Measurements from ENCODE around the gene MTHFD2. TPM values are rescaled to one million over a fixed set of nuclear protein-coding genes. Genes with fewer than 3 reads are reported as not detected.

The MTHFD2 gene
- total RNA-seq, 1 donor from 2014 or later, result 365 TPM

DNA sequence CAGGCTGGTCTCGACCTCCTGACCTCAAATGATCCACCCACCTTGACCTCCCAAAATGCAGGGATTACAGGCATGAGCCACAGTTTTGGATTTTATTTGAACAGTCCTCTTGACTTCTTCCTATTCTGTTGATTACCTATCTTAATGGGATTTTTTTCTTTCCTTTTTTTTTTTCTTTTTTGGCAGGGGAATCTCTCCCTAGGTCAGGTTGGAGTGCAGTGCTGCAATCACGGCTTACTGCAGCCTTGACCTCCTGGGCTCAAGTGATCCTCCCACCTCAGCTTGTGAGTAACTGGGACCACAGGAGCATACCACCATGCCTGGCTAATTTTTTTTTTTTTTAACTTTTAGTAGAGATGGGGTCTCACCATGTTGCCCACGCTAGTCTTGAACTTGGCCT is 2.8 kb downstream of the MTHFD2 start:
- H3K36me3 ChIP-seq (ENCODE audit: insufficient read depth, low read length), result no peaks in the 10 kb centered on the region
- peak overlapping the region; percentile 95 for H3K4me3 Mint-ChIP-seq (ENCODE audit: unreplicated experiment)
- H3K27ac Mint-ChIP-seq (ENCODE audit: unreplicated experiment), result no peak overlapping the region
- H3K36me3 Mint-ChIP-seq (ENCODE audit: low read depth, unreplicated experiment), result peaks cover 11% of the 10 kb centered on the region
- H3K9ac ChIP-seq (ENCODE audit: low read length), result no peak overlapping the region
- no peak for TF ChIP-seq EZH2 (IDR thresholded peaks at IDR 0.05; ENCODE audit: insufficient read depth, low read length)
- TF ChIP-seq, protein P1, sequence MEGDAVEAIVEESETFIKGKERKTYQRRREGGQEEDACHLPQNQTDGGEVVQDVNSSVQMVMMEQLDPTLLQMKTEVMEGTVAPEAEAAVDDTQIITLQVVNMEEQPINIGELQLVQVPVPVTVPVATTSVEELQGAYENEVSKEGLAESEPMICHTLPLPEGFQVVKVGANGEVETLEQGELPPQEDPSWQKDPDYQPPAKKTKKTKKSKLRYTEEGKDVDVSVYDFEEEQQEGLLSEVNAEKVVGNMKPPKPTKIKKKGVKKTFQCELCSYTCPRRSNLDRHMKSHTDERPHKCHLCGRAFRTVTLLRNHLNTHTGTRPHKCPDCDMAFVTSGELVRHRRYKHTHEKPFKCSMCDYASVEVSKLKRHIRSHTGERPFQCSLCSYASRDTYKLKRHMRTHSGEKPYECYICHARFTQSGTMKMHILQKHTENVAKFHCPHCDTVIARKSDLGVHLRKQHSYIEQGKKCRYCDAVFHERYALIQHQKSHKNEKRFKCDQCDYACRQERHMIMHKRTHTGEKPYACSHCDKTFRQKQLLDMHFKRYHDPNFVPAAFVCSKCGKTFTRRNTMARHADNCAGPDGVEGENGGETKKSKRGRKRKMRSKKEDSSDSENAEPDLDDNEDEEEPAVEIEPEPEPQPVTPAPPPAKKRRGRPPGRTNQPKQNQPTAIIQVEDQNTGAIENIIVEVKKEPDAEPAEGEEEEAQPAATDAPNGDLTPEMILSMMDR (IDR thresholded peaks at IDR 0.05; ENCODE audit: insufficient read depth, low read depth, low read length), result no peak
- no peaks in the 10 kb centered on the region for H3K27me3 Mint-ChIP-seq (ENCODE audit: low read depth, unreplicated experiment)
- H3K27ac ChIP-seq (ENCODE audit: low read depth, low read length), result no peak overlapping the region
- H3K4me2 ChIP-seq (ENCODE audit: low read length), result peak overlapping the region; percentile 83
- peaks cover 65% of the 10 kb centered on the region for H4K20me1 ChIP-seq (ENCODE audit: insufficient read depth, low read length)
- H3K4me1 ChIP-seq (ENCODE audit: insufficient read depth, low read length), result peaks cover 11% of the 10 kb centered on the region
- FAIRE-seq (no peak), DNase-seq (ENCODE audit: low read depth) (no peak)
- no peak overlapping the region for H3K4me3 ChIP-seq (ENCODE audit: insufficient read depth, low read depth, low read length)
- no peaks in the 10 kb centered on the region for H3K9me3 ChIP-seq (ENCODE audit: insufficient read depth, low read depth, low read length)
- H3K79me2 ChIP-seq (ENCODE audit: insufficient read depth, low read length), result peaks cover 77% of the 10 kb centered on the region
- no peaks in the 10 kb centered on the region for H3K9me3 Mint-ChIP-seq (ENCODE audit: unreplicated experiment)
- H3K4me1 Mint-ChIP-seq (ENCODE audit: low read depth, unreplicated experiment), result peaks cover 21% of the 10 kb centered on the region
- no peaks in the 10 kb centered on the region for H3K27me3 ChIP-seq (ENCODE audit: insufficient read depth, low read length)
- no peak overlapping the region for H2AFZ ChIP-seq (ENCODE audit: low read depth, low read length)

DNA sequence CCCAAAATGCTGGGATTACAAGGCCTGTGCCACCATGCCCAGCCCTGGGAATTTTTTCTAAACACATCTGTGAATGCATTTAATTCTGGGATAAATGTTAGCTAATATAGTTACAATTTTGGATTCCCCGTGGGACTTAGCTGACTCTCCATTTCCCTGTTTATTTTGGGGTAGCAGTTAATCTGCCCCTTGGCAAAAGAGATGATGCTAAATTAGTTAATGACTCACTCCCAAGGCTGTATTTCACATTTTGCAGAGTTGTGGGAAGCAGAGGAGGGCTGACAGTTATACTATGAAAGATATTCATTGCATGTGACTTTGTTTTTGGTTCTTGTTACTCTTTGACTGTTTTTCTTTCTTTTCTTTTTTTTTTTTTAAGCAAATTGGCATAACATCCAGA is 3.2 kb downstream of the MTHFD2 start:
- Histone ChIP-seq H3K9ac (ENCODE audit: low read length) (no peak overlapping the region), H3K4me2 (ENCODE audit: low read length) (peak overlapping the region; percentile 6), H3K4me1 (ENCODE audit: insufficient read depth, low read length) (peaks cover 11% of the 10 kb centered on the region), H2AFZ (ENCODE audit: low read depth, low read length) (no peak overlapping the region), H3K4me3 (ENCODE audit: insufficient read depth, low read depth, low read length) (no peak overlapping the region), H3K36me3 (ENCODE audit: insufficient read depth, low read length) (no peaks in the 10 kb centered on the region), H3K9me3 (ENCODE audit: insufficient read depth, low read depth, low read length) (no peaks in the 10 kb centered on the region), H3K79me2 (ENCODE audit: insufficient read depth, low read length) (peaks cover 81% of the 10 kb centered on the region), H3K27ac (ENCODE audit: low read depth, low read length) (no peak overlapping the region), H3K27me3 (ENCODE audit: insufficient read depth, low read length) (no peaks in the 10 kb centered on the region), H4K20me1 (ENCODE audit: insufficient read depth, low read length) (peaks cover 69% of the 10 kb centered on the region)
- Mint-ChIP-seq H3K36me3 (ENCODE audit: low read depth, unreplicated experiment) (peaks cover 12% of the 10 kb centered on the region), H3K9me3 (ENCODE audit: unreplicated experiment) (no peaks in the 10 kb centered on the region), H3K27ac (ENCODE audit: unreplicated experiment) (no peak overlapping the region), H3K27me3 (ENCODE audit: low read depth, unreplicated experiment) (no peaks in the 10 kb centered on the region), H3K4me1 (ENCODE audit: low read depth, unreplicated experiment) (peaks cover 25% of the 10 kb centered on the region), H3K4me3 (ENCODE audit: unreplicated experiment) (peak overlapping the region; percentile 95)
- peak; percentile 20 for DNase-seq (ENCODE audit: low read depth)
- TF ChIP-seq EZH2 (IDR thresholded peaks at IDR 0.05; ENCODE audit: insufficient read depth, low read length), result no peak
- TF ChIP-seq, protein P1 (IDR thresholded peaks at IDR 0.05; ENCODE audit: insufficient read depth, low read depth, low read length), result no peak
- FAIRE-seq, result no peak

GRCh38 chr2:74204436-74204835 is 6.0 kb downstream of the MTHFD2 start:
- H3K4me1 Mint-ChIP-seq (ENCODE audit: low read depth, unreplicated experiment), result peaks cover 38% of the 10 kb centered on the region
- no peak overlapping the region for H3K4me3 ChIP-seq (ENCODE audit: insufficient read depth, low read depth, low read length)
- H3K27ac Mint-ChIP-seq (ENCODE audit: unreplicated experiment), result no peak overlapping the region
- FAIRE-seq (no peak), DNase-seq (ENCODE audit: low read depth) (no peak)
- no peaks in the 10 kb centered on the region for H3K9me3 Mint-ChIP-seq (ENCODE audit: unreplicated experiment)
- peaks cover 7% of the 10 kb centered on the region for H3K4me1 ChIP-seq (ENCODE audit: insufficient read depth, low read length)
- TF ChIP-seq, protein P1 (IDR thresholded peaks at IDR 0.05; ENCODE audit: insufficient read depth, low read depth, low read length), result no peak
- TF ChIP-seq EZH2 (IDR thresholded peaks at IDR 0.05; ENCODE audit: insufficient read depth, low read length), result no peak
- no peak overlapping the region for H3K4me2 ChIP-seq (ENCODE audit: low read length)
- peaks cover 14% of the 10 kb centered on the region for H3K36me3 ChIP-seq (ENCODE audit: insufficient read depth, low read length)
- peaks cover 86% of the 10 kb centered on the region for H4K20me1 ChIP-seq (ENCODE audit: insufficient read depth, low read length)
- H2AFZ ChIP-seq (ENCODE audit: low read depth, low read length), result no peak overlapping the region
- H3K9ac ChIP-seq (ENCODE audit: low read length), result no peak overlapping the region
- H3K27me3 Mint-ChIP-seq (ENCODE audit: low read depth, unreplicated experiment), result no peaks in the 10 kb centered on the region
- peaks cover 91% of the 10 kb centered on the region for H3K79me2 ChIP-seq (ENCODE audit: insufficient read depth, low read length)
- H3K36me3 Mint-ChIP-seq (ENCODE audit: low read depth, unreplicated experiment), result peaks cover 23% of the 10 kb centered on the region
- no peak overlapping the region for H3K4me3 Mint-ChIP-seq (ENCODE audit: unreplicated experiment)
- H3K27ac ChIP-seq (ENCODE audit: low read depth, low read length), result no peak overlapping the region
- H3K27me3 ChIP-seq (ENCODE audit: insufficient read depth, low read length), result no peaks in the 10 kb centered on the region
- H3K9me3 ChIP-seq (ENCODE audit: insufficient read depth, low read depth, low read length), result no peaks in the 10 kb centered on the region

All from astrocyte (in vitro differentiated cells and primary cell).